Activated CD4-positive, alpha-beta T cell treated with anti-CD3 and anti-CD28 coated beads for 36 hours (primary cell): ENCODE data around the gene AGPAT4. TPM values are rescaled to one million over a fixed set of nuclear protein-coding genes. Genes with fewer than 3 reads are reported as not detected.
A peak's percentile ranks its signal among the peaks of the same experiment; 100 is the strongest.

Experiments used
- ATAC-seq: fragments of 200-7000 bp; cut with Tn5 transposase; one replicate; pipeline ENCODE4 v1.10.0; 2021; ENCODE audit warnings: mild to moderate bottlenecking, moderate library complexity
- CTCF ChIA-PET: fragments of 350-600 bp; sonication (Branson Sonifier 250); formaldehyde crosslinking; loops from one replicate; lab custom pipeline; 2021; ENCODE audit warnings: antibody characterized with exemption; lab: Charles Lee
- POLR2A ChIA-PET: fragments of 350-600 bp; sonication (Branson Sonifier 250); formaldehyde crosslinking; loops from one replicate; lab custom pipeline; 2021; ENCODE audit warnings: antibody characterized with exemption, inconsistent platforms; lab: Charles Lee
- DNase-seq: peaks from one replicate; pipeline ENCODE4 v3.0.0-alpha.2; 2020
- H3K27ac Mint-ChIP-seq: one replicate; pipeline ENCODE4 v1.8.0; 2021; ENCODE audit warnings: mixed read lengths
- H3K27me3 Mint-ChIP-seq: one replicate; pipeline ENCODE4 v1.8.0; 2021; ENCODE audit warnings: mixed read lengths
- H3K36me3 Mint-ChIP-seq: one replicate; pipeline ENCODE4 v1.8.0; 2021; ENCODE audit warnings: low read depth, mixed read lengths
- H3K4me1 Mint-ChIP-seq: one replicate; pipeline ENCODE4 v1.8.0; 2021; ENCODE audit warnings: mixed read lengths
- H3K4me3 Mint-ChIP-seq: one replicate; pipeline ENCODE4 v1.8.0; 2021; ENCODE audit warnings: mild to moderate bottlenecking, moderate library complexity, mixed read lengths
- H3K9me3 Mint-ChIP-seq: one replicate; pipeline ENCODE4 v1.8.0; 2021; ENCODE audit warnings: low read depth, mixed read lengths
- intact Hi-C, 2 experiments: fragments of 100-400 bp; cut with DNase I in 1 of 2; cut with micrococcal nuclease in 1 of 2; formaldehyde crosslinking; loops; one replicate each; pipeline versions ENCODE4 v1.14.2 to v1.15.1; 2022 to 2024; cut with DNase I, micrococcal nuclease
- total RNA-seq, 2 experiments: library from RNA; stranded (reverse); gene quantifications; one replicate each; pipeline ENCODE4 v1.2.3, GENCODE V29; 2021

AGPAT4 gene
- total RNA-seq, 2 experiments from 2014 or later: 4.7 to 5.0 TPM

DNA sequence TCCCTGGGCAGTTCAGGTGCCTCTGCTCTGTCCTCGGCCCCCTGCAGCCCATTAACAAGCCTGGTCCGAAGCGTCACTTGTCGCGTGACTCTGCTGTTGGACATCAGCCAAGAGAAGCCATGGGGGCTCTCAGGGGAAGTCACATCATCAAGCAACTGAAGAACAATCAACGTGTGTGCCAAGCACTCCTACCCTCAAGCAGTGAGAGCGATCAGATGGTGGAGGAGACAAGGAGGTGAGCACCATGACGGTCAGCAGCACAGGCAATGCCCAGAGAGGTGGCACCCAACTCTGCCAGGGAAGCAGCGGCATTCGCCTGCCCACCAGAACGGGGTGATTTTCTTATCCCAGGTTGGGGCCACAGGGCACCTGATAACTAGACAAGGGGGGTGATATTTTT lies 132.7 kb downstream of the AGPAT4 start:
- ATAC-seq: no peak
- POLR2A ChIA-PET: no interaction called here
- no peaks in the 10 kb centered on the region for H3K9me3 Mint-ChIP-seq
- intact Hi-C loops: no loop called here
- H3K36me3 Mint-ChIP-seq: peaks cover 13% of the 10 kb centered on the region
- H3K4me1 Mint-ChIP-seq: no peaks in the 10 kb centered on the region
- CTCF ChIA-PET: interaction anchor here (0.7 to 1.4 kb wide), 3 partner anchors 30 to 812 kb away, joined by 3 to 8 read pairs (median 3); no protein-coding TSS in a partner anchor
- H3K27ac Mint-ChIP-seq: no peak overlapping the region
- no peak for DNase-seq
- no peak overlapping the region for H3K4me3 Mint-ChIP-seq
- no peaks in the 10 kb centered on the region for H3K27me3 Mint-ChIP-seq

DNA sequence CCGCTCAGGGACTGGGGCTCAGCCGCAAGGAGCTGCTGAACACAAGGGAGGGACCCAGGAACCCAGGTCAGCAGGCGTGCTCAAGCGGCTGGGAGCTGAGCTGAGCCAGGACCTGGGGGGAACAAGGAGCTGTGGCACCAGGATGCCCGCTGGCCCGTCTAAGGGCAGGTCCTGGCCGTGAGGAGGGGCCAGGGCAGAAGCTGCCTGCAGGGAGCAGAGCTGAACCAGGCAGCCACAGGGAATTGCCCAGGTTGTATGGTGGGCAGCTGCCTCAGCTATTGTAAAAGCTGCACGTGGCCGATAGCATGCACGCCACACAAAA lies 133.3 kb downstream of the AGPAT4 start:
- intact Hi-C loops: no loop called here
- POLR2A ChIA-PET: no interaction called here
- H3K4me1 Mint-ChIP-seq: no peaks in the 10 kb centered on the region
- no peaks in the 10 kb centered on the region for H3K9me3 Mint-ChIP-seq
- no peak for ATAC-seq
- H3K4me3 Mint-ChIP-seq: no peak overlapping the region
- H3K36me3 Mint-ChIP-seq: peaks cover 14% of the 10 kb centered on the region
- no peaks in the 10 kb centered on the region for H3K27me3 Mint-ChIP-seq
- CTCF ChIA-PET: interaction anchor here (1.1 to 1.4 kb wide), 2 partner anchors 29 to 230 kb away, joined by 3 to 8 read pairs; no protein-coding TSS in a partner anchor
- no peak for DNase-seq
- no peak overlapping the region for H3K27ac Mint-ChIP-seq

GRCh38 chr6:161139766-161140553 lies 133.9 kb downstream of the AGPAT4 start:
- intact Hi-C loops: no loop called here
- no peak overlapping the region for H3K4me3 Mint-ChIP-seq
- H3K4me1 Mint-ChIP-seq: no peaks in the 10 kb centered on the region
- ATAC-seq (no peak), DNase-seq (no peak)
- peaks cover 14% of the 10 kb centered on the region for H3K36me3 Mint-ChIP-seq
- H3K9me3 Mint-ChIP-seq: no peaks in the 10 kb centered on the region
- CTCF ChIA-PET: interaction anchor here (1.1 to 1.4 kb wide), 2 partner anchors 29 to 231 kb away, joined by 3 to 8 read pairs; no protein-coding TSS in a partner anchor
- no peaks in the 10 kb centered on the region for H3K27me3 Mint-ChIP-seq
- POLR2A ChIA-PET: no interaction called here
- H3K27ac Mint-ChIP-seq: no peak overlapping the region

- H3K4me3 Mint-ChIP-seq: no peak overlapping the region
- ChIA-PET CTCF (no interaction called here), POLR2A (no interaction called here)
- H3K4me1 Mint-ChIP-seq: no peaks in the 10 kb centered on the region
- intact Hi-C loops: no loop called here
- no peak overlapping the region for H3K27ac Mint-ChIP-seq
- peaks cover 14% of the 10 kb centered on the region for H3K36me3 Mint-ChIP-seq
- ATAC-seq: no peak
- H3K27me3 Mint-ChIP-seq: no peaks in the 10 kb centered on the region
- no peaks in the 10 kb centered on the region for H3K9me3 Mint-ChIP-seq
- no peak for DNase-seq
Observed at GRCh38 chr6:161139304-161139765, 134.5 kb downstream of the AGPAT4 start.

DNA sequence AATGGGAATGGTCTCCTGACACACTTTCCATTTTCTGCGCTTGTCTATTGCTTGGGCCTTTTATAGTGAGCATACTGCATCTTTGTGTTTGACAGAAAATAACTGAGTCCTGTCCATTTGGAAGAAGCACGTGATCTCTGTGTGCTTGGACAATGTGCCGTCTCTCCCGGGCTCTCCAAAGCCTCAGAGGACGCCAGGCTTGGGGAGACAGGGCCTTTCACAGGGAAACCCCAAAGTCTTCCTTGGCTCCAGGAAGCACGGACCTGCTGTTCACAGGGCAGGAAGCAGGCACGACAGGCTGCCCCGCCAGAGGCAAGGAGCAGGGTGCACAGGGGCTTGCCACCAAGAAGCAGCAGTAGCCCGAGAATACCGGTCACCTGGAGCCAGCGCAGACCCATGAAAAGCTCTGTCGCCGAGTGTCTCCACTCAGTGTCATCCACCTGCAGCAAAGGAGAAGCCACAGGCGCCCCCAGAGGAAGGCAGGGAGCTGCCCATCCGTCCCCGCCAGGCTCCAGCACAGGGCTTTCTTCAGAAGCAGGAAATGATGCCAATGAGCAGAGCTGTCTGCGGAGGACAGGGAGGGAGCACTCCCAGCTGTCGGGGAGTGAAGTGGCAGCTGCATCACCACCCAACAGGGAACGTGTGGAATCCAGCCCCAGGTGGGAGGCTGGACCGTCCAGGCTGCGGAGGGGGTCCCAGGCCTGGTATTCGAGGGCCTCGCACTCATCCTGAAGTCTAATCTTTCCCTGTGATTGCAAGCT lies 135.1 kb downstream of the AGPAT4 start:
- no peaks in the 10 kb centered on the region for H3K9me3 Mint-ChIP-seq
- no peaks in the 10 kb centered on the region for H3K27me3 Mint-ChIP-seq
- H3K27ac Mint-ChIP-seq: no peak overlapping the region
- H3K36me3 Mint-ChIP-seq: peaks cover 14% of the 10 kb centered on the region
- DNase-seq (no peak), ATAC-seq (no peak)
- H3K4me1 Mint-ChIP-seq: no peaks in the 10 kb centered on the region
- ChIA-PET CTCF (interaction anchor here (1.1 kb wide), 1 partner anchor 146 kb away, joined by 3 read pairs; no protein-coding TSS in a partner anchor), POLR2A (no interaction called here)
- intact Hi-C loops: no loop called here
- H3K4me3 Mint-ChIP-seq: no peak overlapping the region

DNA sequence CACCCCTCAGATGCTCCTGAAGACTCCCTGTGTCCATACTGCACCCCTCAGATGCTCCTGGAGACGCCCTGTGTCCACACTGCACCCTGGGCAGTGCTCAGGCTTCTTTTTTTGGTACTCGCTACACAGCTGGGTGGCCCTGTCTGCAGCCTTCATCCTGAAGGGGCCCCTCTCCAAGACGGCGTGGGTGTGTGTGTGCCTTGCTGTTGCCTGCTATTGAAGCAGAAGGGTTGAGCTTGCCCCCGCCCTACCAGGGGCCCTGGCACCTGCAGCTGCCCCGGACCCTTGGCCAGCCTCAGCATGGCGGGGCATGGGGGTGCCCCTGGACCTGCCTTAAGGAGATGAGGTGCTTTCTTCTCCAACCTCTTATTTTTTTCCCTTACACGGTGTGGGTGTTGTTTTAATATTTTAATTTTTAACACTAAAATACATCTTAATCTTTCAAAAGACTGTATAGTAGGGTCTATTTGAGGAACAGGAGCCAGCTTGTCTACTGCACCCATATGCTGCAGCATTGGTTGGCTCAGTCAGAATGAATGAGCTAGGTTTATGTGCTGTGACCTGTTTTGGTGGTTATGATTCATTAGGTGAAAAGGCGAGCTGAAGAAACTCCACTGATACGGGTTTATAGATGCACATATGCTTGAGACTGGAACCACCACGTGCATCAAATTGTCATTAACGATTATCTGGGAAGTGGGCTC lies 135.9 kb downstream of the AGPAT4 start:
- ATAC-seq (peak; percentile 65), DNase-seq (no peak)
- peaks cover 16% of the 10 kb centered on the region for H3K36me3 Mint-ChIP-seq
- no peaks in the 10 kb centered on the region for H3K27me3 Mint-ChIP-seq
- no peaks in the 10 kb centered on the region for H3K4me1 Mint-ChIP-seq
- ChIA-PET POLR2A (no interaction called here), CTCF (interaction anchor here (0.6 to 1.1 kb wide), 3 partner anchors 145 to 236 kb away, joined by 3 read pairs; no protein-coding TSS in a partner anchor)
- H3K9me3 Mint-ChIP-seq: no peaks in the 10 kb centered on the region
- no peak overlapping the region for H3K4me3 Mint-ChIP-seq
- intact Hi-C loops: no loop called here
- no peak overlapping the region for H3K27ac Mint-ChIP-seq

DNA sequence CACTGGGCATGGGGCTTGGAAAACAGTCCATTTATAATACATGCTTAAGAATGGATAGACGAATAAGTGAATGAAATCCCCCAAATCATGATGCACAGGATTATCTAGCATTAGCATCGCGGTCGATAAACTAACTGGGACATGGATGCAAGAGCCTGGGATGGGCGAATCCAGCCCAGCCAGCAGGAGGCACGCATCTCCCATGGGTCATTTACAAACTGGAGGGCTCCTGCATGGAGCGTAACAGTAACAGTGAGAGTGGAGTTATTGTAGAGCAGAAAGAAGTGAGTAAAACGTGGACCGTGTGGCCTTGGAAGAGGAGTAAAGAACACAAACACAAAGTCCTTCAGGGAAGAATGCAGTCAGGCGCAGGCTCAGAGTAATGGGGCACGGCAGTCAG lies 136.5 kb downstream of the AGPAT4 start:
- H3K36me3 Mint-ChIP-seq: peaks cover 14% of the 10 kb centered on the region
- no peaks in the 10 kb centered on the region for H3K9me3 Mint-ChIP-seq
- H3K27ac Mint-ChIP-seq: no peak overlapping the region
- DNase-seq (no peak), ATAC-seq (no peak)
- ChIA-PET CTCF (interaction anchor here (0.6 to 0.8 kb wide), 2 partner anchors 237 to 1636 kb away, joined by 3 read pairs; no protein-coding TSS in a partner anchor), POLR2A (no interaction called here)
- H3K27me3 Mint-ChIP-seq: no peaks in the 10 kb centered on the region
- no peak overlapping the region for H3K4me3 Mint-ChIP-seq
- intact Hi-C loops: no loop called here
- H3K4me1 Mint-ChIP-seq: no peaks in the 10 kb centered on the region

DNA sequence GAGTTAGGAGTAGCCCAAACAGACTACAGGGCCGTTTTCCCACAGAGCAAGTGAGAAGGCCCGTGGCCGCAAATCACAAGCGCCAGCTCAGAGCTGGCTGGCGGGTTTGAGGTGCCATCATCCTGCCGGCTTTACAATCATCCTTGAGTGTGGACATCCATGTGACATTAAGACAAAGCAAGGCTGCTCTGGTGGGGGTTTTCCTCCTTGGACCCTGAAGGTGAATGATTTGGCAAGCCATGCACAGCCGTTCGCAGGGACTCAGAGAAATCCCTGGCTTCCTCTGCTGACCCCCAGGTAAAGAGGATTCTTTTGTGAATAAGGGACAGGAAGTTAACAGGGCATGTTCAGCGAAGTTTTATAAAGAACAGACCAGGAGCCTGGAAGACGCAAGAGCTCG lies 137.2 kb downstream of the AGPAT4 start:
- DNase-seq: no peak
- Mint-ChIP-seq H3K36me3 (peaks cover 13% of the 10 kb centered on the region), H3K4me1 (no peaks in the 10 kb centered on the region), H3K27me3 (no peaks in the 10 kb centered on the region), H3K4me3 (no peak overlapping the region), H3K27ac (no peak overlapping the region), H3K9me3 (no peaks in the 10 kb centered on the region)
- POLR2A ChIA-PET: no interaction called here
- intact Hi-C loops: no loop called here
- CTCF ChIA-PET: no interaction called here
- no peak for ATAC-seq

DNA sequence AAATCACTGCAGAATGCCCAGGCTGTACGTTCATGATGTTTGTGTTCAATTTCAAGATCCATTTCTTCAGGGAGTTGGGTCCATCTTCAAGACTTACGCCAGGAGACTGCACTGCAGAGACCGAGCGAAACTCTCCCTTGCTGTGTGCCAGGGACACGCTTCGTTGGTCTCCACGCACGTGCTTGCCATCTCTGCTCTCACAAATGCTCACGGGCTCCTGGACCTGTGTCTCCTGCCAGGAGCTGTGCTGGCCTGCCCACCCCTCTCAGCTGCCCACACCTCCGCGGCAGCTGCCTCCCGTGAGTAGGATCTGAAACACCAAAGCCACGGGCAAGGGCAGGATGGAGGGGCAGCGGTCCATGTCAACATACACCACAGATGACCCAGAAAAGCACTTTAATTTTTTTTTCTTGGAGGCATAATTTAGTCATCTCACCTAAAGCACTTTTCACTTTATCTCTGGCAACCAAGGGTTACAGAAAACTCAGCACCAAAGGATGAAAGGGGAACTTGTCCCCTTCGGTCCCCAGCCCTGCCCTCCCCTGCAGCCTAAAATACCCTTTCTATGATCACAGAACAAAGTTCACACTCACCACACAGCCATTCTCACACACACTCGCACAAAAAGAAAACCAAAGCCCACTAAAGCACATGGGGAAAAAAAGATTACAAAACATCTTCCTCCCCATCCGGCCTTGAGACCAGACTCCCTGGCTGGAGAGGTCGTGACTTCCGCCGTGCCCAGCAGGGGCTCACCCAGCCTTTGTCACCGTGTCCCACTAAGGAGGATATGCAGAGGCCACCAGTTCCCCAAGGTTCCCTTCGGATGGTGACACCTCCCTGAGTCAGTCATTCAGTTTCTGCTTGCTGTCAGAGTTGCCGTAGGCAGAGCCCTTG lies 137.9 kb downstream of the AGPAT4 start:
- Mint-ChIP-seq H3K4me1 (no peaks in the 10 kb centered on the region), H3K9me3 (no peaks in the 10 kb centered on the region), H3K27me3 (no peaks in the 10 kb centered on the region), H3K4me3 (no peak overlapping the region), H3K27ac (peak overlapping the region; percentile 35), H3K36me3 (peaks cover 13% of the 10 kb centered on the region)
- CTCF ChIA-PET: interaction anchor here (1.0 kb wide), 1 partner anchor 12 kb away, joined by 3 read pairs; no protein-coding TSS in a partner anchor
- no peak for DNase-seq
- no peak for ATAC-seq
- POLR2A ChIA-PET: no interaction called here
- intact Hi-C loops: no loop called here

GRCh38 chr6:161134550-161135298 lies 139.1 kb downstream of the AGPAT4 start:
- DNase-seq (no peak), ATAC-seq (no peak)
- intact Hi-C loops: no loop called here
- Mint-ChIP-seq H3K4me3 (no peak overlapping the region), H3K4me1 (peaks cover 3% of the 10 kb centered on the region), H3K36me3 (peaks cover 22% of the 10 kb centered on the region), H3K9me3 (no peaks in the 10 kb centered on the region), H3K27me3 (no peaks in the 10 kb centered on the region), H3K27ac (no peak overlapping the region)
- ChIA-PET CTCF (interaction anchor here (1.0 kb wide), 1 partner anchor 11 kb away, joined by 3 read pairs; no protein-coding TSS in a partner anchor), POLR2A (no interaction called here)
